Gastrocnemius medialis (tissue), 4 donors: ENCODE data around the gene BAK1.

Source experiments
- CTCF ChIP-seq, 5 experiments: fragments of 450-650 bp in 3 of 5; fragments of 200-600 bp in 2 of 5; sonication (generic) in 2 of 5; IDR thresholded peaks in 4 of 5; conservative IDR thresholded peaks in 1 of 5; 1 replicate in 4 of 5; 2 replicates in 1 of 5; pipeline ENCODE4 v1.5.1; 2016 to 2019; ENCODE audit warnings: antibody characterized with exemption in 5 of 5, mild to moderate bottlenecking in 3 of 5, moderate library complexity in 3 of 5
- POLR2A ChIP-seq, 2 donors: fragments of 450-650 bp; IDR thresholded peaks; one replicate each; pipeline ENCODE4 v1.6.1; 2017; ENCODE audit warnings: antibody characterized with exemption in 2 of 2, mild to moderate bottlenecking in 2 of 2, moderate library complexity in 2 of 2

GRCh38 chr6:33585403-33586107 is 5.5 kb upstream of the BAK1 start:
- TF ChIP-seq CTCF (IDR thresholded peaks at IDR 0.05 in 4 of 5, conservative IDR thresholded peaks at IDR 0.05 in 1 of 5) (peak; percentile 98 to 100 (median 99)), POLR2A (IDR thresholded peaks at IDR 0.05) (no peak)
